GM19438 (cell line): ENCODE results near the gene RAE1.

ENCODE experiments used
- ATAC-seq: cut with Tn5 transposase; IDR thresholded peaks from one replicate; pipeline ENCODE4 v1.9.1; 2021; ENCODE audit warnings: low read depth; ENCODE audit not compliant: unreplicated experiment

RAE1 gene

DNA sequence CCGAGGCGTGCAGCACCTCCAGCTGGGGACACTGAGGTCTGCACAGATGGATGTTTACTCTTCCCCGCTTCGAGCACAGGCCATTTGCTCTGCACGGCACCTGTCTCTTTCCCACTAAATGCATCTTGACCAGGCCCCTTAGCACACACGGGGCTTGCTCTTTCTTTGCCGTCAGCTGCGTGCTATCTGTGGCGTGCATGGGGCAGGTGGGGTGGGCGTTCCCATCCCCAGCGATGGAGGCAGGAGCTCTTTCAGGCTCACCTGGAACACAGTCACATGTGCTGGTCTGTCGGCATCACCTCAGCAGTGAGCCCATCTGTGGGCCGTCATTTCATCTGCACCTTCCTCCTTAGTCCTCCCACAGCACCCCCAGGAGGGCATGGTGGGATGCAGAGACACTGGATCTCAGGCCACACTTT, 75.2 kb downstream of the RAE1 start:
- no peak for ATAC-seq

GRCh38 chr20:57426831-57427230, 75.8 kb downstream of the RAE1 start:
- ATAC-seq, result no peak

- ATAC-seq, result no peak
Observed at GRCh38 chr20:57428324-57429158, 77.5 kb downstream of the RAE1 start.
